OCI-LY7 (cell line): ENCODE data around the gene ANO1.

Source experiments
- EZH2phosphoT487 ChIP-seq: fragments of 200-600 bp; sonication (generic); IDR thresholded peaks from 2 replicates; pipeline ENCODE4 v1.6.1; 2018; ENCODE audit warnings: low read depth, borderline replicate concordance, mild to moderate bottlenecking, mixed run types, antibody characterized with exemption, low read length, moderate library complexity, mixed read lengths
- TF ChIP-seq, protein P1 (sequence below): fragments of 200-600 bp; sonication (generic); conservative IDR thresholded peaks from 2 replicates; pipeline ENCODE4 v1.5.1; 2014; ENCODE audit warnings: mild to moderate bottlenecking, antibody characterized with exemption, low read length, moderate library complexity, mixed read lengths

DNA sequence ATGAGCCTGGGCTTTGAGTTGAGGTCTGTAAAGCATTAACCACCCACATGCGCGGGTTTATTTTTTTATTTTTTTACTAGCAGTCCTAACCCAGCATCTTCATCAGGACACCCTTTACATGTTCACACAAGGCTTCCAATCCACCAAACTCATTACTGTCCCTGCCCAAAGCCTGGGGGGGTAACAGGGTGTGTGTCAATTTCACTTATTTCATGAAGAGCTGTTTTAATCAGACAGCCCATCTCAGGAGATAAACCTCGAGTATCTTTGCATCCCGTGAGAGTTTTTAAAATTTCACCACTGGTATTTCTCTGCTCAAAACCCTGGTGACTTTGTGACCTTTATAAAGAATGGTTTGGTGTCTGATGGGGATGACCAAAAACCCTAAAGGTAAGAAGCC, 45.6 kb downstream of the ANO1 start:
- TF ChIP-seq, protein P1, sequence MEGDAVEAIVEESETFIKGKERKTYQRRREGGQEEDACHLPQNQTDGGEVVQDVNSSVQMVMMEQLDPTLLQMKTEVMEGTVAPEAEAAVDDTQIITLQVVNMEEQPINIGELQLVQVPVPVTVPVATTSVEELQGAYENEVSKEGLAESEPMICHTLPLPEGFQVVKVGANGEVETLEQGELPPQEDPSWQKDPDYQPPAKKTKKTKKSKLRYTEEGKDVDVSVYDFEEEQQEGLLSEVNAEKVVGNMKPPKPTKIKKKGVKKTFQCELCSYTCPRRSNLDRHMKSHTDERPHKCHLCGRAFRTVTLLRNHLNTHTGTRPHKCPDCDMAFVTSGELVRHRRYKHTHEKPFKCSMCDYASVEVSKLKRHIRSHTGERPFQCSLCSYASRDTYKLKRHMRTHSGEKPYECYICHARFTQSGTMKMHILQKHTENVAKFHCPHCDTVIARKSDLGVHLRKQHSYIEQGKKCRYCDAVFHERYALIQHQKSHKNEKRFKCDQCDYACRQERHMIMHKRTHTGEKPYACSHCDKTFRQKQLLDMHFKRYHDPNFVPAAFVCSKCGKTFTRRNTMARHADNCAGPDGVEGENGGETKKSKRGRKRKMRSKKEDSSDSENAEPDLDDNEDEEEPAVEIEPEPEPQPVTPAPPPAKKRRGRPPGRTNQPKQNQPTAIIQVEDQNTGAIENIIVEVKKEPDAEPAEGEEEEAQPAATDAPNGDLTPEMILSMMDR, result no peak
- no peak for TF ChIP-seq EZH2phosphoT487
